HCT116 (cell line): ENCODE results near the gene POU3F4. TPM values are rescaled to one million over a fixed set of nuclear protein-coding genes. Genes with fewer than 3 reads are reported as not detected.

ENCODE experiments used
- ATAC-seq: fragments of 200-7000 bp; cut with Tn5 transposase; 2 replicates; pipeline ENCODE4 v1.9.1; 2020; ENCODE audit warnings: mild to moderate bottlenecking, moderate library complexity
- BruUV-seq: library from RNA; stranded (reverse); fragments of 400-500 nt; replicated peaks from 2 replicates; lab custom pipeline; 2021; lab: Mats Ljungman, UMichigan
- CTCF ChIA-PET: fragments of 300-600 bp; sonication (Branson Sonifier 250); formaldehyde crosslinking; loops from one replicate; lab custom pipeline; 2021; ENCODE audit warnings: antibody characterized with exemption; lab: Charles Lee
- POLR2A ChIA-PET: fragments of 300-600, 350-600 bp; sonication (Branson Sonifier 250); formaldehyde crosslinking; loops from one replicate; lab custom pipeline; 2021; ENCODE audit warnings: antibody characterized with exemption; lab: Charles Lee
- RAD21 ChIA-PET, 2 experiments: fragments of 300-600 bp; sonication (Branson Sonifier 250); formaldehyde crosslinking; loops; one replicate each; lab custom pipeline; 2023; ENCODE audit warnings: low total read pairs in 2 of 2; ENCODE audit not compliant: uncharacterized antibody in 2 of 2, unreplicated experiment in 2 of 2, low non-redundant PET in 1 of 2; lab: Charles Lee
- DNase-seq: peaks from one replicate; pipeline ENCODE4 v3.0.0-alpha.2; 2010; ENCODE audit warnings: low read depth, low spot score
- H2AFZ ChIP-seq: fragments of 200-600 bp; shearing (Covaris generic), sonication (generic); 2 replicates; pipeline ENCODE4 v1.6.1; 2017; ENCODE audit warnings: low read depth, mixed run types, mixed read lengths, antibody characterized with exemption, low read length; ENCODE audit not compliant: poor library complexity, severe bottlenecking
- H3K27ac ChIP-seq: 2 replicates; pipeline ENCODE4 v1.5.1; 2012; ENCODE audit warnings: low read depth, low read length
- H3K27me3 ChIP-seq: fragments of 200-600 bp; sonication (generic); 2 replicates; pipeline ENCODE4 v1.6.1; 2016; ENCODE audit warnings: mixed run types, low read length, mixed read lengths; ENCODE audit not compliant: insufficient read depth
- H3K36me3 ChIP-seq, 2 experiments: fragments of 200-500 bp in 1 of 2; fragments of 200-600 bp in 1 of 2; sonication (Bioruptor generic) in 1 of 2; sonication (generic) in 1 of 2; 2 replicates each; pipeline versions ENCODE4 v1.5.1 to v1.6.1; 2014 to 2016; ENCODE audit warnings: low read length in 2 of 2, inconsistent platforms in 1 of 2, mixed read lengths in 1 of 2, mixed run types in 1 of 2; ENCODE audit not compliant: insufficient read depth in 2 of 2, control insufficient read depth in 1 of 2
- H3K4me1 ChIP-seq, 2 experiments: fragments of 200-600 bp in 1 of 2; sonication (generic) in 1 of 2; 2 replicates each; pipeline versions ENCODE4 v1.5.1 to v1.6.1; 2012 to 2017; ENCODE audit warnings: low read length in 2 of 2, inconsistent platforms in 1 of 2, mild to moderate bottlenecking in 1 of 2, mixed read lengths in 1 of 2, mixed run types in 1 of 2, moderate library complexity in 1 of 2; ENCODE audit not compliant: insufficient read depth in 2 of 2, control insufficient read depth in 1 of 2
- H3K4me2 ChIP-seq: fragments of 200-600 bp; sonication (generic); 2 replicates; pipeline ENCODE4 v1.6.1; 2017; ENCODE audit warnings: mixed run types, low read length, mixed read lengths
- H3K4me3 ChIP-seq, 2 experiments: fragments of 200-600 bp in 1 of 2; sonication (generic) in 1 of 2; replicated peaks in 1 of 2; 2 replicates each; pipeline ENCODE4 v1.5.1; 2011 to 2016; ENCODE audit warnings: low read length in 2 of 2, control low read depth in 1 of 2, low read depth in 1 of 2, mild to moderate bottlenecking in 1 of 2, mixed read lengths in 1 of 2, mixed run types in 1 of 2
- H3K79me2 ChIP-seq: fragments of 200-600 bp; sonication (generic); 2 replicates; pipeline ENCODE4 v1.6.1; 2017; ENCODE audit warnings: mild to moderate bottlenecking, mixed run types, low read length, moderate library complexity, mixed read lengths; ENCODE audit not compliant: insufficient read depth
- H3K9ac ChIP-seq: fragments of 200-600 bp; sonication (generic); 2 replicates; pipeline ENCODE4 v1.6.1; 2016; ENCODE audit warnings: low read length, mixed read lengths
- H3K9me2 ChIP-seq: fragments of 200-600 bp; sonication (generic), shearing (Covaris generic); 2 replicates; pipeline ENCODE4 v1.6.1; 2017; ENCODE audit warnings: mixed run types, mild to moderate bottlenecking, moderate library complexity; ENCODE audit not compliant: insufficient read depth
- H3K9me3 ChIP-seq, 2 experiments: fragments of 200-500 bp in 1 of 2; fragments of 200-600 bp in 1 of 2; sonication (Bioruptor generic) in 1 of 2; sonication (generic) in 1 of 2; 2 replicates each; pipeline ENCODE4 v1.6.1; 2014 to 2017; ENCODE audit warnings: low read length in 2 of 2, mixed read lengths in 2 of 2, inconsistent platforms in 1 of 2, low read depth in 1 of 2, mild to moderate bottlenecking in 1 of 2, mixed run types in 1 of 2, moderate library complexity in 1 of 2; ENCODE audit not compliant: control insufficient read depth in 1 of 2, insufficient read depth in 1 of 2
- H4K20me1 ChIP-seq: fragments of 200-600 bp; sonication (generic), shearing (Covaris generic); 2 replicates; pipeline ENCODE4 v1.6.1; 2017; ENCODE audit warnings: mixed run types, mild to moderate bottlenecking, moderate library complexity; ENCODE audit not compliant: insufficient read depth
- EGR1 ChIP-seq: IDR thresholded peaks from 2 replicates; pipeline ENCODE4 v1.6.1; 2012; ENCODE audit warnings: low read depth
- EZH2phosphoT487 ChIP-seq: fragments of 200-600 bp; IDR thresholded peaks from 2 replicates; pipeline ENCODE4 v1.6.1; 2018; ENCODE audit warnings: antibody characterized with exemption, borderline replicate concordance
- JUND ChIP-seq: IDR thresholded peaks from 2 replicates; pipeline ENCODE4 v1.6.1; 2012
- SIN3A ChIP-seq: IDR thresholded peaks from 2 replicates; pipeline ENCODE4 v1.6.1; 2012; ENCODE audit warnings: low read depth
- SP1 ChIP-seq: IDR thresholded peaks from 2 replicates; pipeline ENCODE4 v1.6.1; 2012; ENCODE audit warnings: low read depth
- SRF ChIP-seq: IDR thresholded peaks from 2 replicates; pipeline ENCODE4 v1.6.1; 2012; ENCODE audit warnings: low read depth
- YY1 ChIP-seq: IDR thresholded peaks from 2 replicates; pipeline ENCODE4 v1.6.1; 2011; ENCODE audit warnings: low read length, low read depth, moderate library complexity, mild to moderate bottlenecking; ENCODE audit not compliant: insufficient replicate concordance; ENCODE audit errors: extremely low read depth
- intact Hi-C: fragments of 100-400 bp; cut with micrococcal nuclease; formaldehyde crosslinking; loops from 2 replicates; pipeline ENCODE4 v1.10.0; 2022
- total RNA-seq: library from RNA; stranded (reverse); gene quantifications from one replicate; pipeline ENCODE4 v1.2.1, GENCODE V29; 2021; ENCODE audit not compliant: unreplicated experiment
- TF ChIP-seq, protein P1 (sequence below): IDR thresholded peaks from 2 replicates; pipeline ENCODE4 v1.6.1; 2011; ENCODE audit warnings: mild to moderate bottlenecking, low read length, moderate library complexity; ENCODE audit not compliant: insufficient replicate concordance; ENCODE audit errors: extremely low read depth

The POU3F4 gene
- total RNA-seq, 1 experiment from 2014 or later: not detected

- ChIA-PET POLR2A (no interaction called here), CTCF (no interaction called here), RAD21 (no interaction called here)
- DNase-seq (no peak), ATAC-seq (no peak)
- Histone ChIP-seq H3K9me3 (no peaks in the 10 kb centered on the region), H3K9ac (no peak overlapping the region), H3K4me2 (no peak overlapping the region), H3K27me3 (no peaks in the 10 kb centered on the region), H3K36me3 (no peaks in the 10 kb centered on the region), H3K4me1 (no peaks in the 10 kb centered on the region), H4K20me1 (no peaks in the 10 kb centered on the region), H3K79me2 (no peaks in the 10 kb centered on the region), H2AFZ (no peak overlapping the region), H3K9me2 (no peaks in the 10 kb centered on the region), H3K27ac (no peak overlapping the region), H3K4me3 (no peak overlapping the region)
- intact Hi-C loops: no loop called here
- BruUV-seq: no TSS peak
- TF ChIP-seq EGR1: no peak
- no peak for TF ChIP-seq SRF
Measured at GRCh38 chrX:83501530-83501929, 6.6 kb upstream of the POU3F4 start.

DNA sequence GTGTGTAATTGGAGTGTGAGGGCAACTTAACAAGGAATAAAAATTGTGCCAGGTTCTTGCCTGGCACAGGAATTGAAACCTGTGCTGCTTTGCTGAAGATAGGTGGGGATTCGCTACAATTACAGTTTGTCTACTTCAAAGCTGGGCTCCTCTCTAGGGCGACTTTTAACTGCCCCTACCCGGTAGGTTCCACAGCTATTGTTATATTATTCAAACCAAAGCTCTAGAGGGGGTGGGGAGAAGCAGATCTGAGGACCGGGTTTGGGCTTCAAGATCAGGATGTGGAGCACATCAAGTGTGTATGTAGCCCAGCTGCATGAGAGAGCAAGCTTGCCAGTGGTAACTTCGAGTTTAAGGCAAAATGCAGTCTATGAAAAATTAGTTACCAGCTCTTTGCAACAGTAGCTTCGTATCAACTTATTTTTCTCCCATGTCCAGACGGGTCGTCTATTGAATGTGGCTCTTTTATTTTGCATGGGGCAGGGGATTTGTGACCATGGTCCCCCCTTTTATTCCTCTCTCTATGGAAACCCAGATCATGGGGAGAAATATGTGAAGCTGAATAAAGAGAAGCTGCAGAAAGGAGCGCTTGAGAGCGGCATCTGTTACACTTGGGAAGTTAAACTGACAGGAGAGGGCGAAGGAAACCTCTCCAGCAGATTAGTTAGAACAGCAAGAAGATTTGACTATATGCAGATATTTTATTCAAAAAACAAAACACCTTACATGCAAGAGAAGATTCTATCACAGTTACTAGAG, 3.2 kb upstream of the POU3F4 start:
- no peak for ATAC-seq
- ChIA-PET POLR2A (no interaction called here), RAD21 (no interaction called here), CTCF (no interaction called here)
- intact Hi-C loops: no loop called here
- TF ChIP-seq EGR1 (no peak), EZH2phosphoT487 (no peak), YY1 (no peak), JUND (no peak), SP1 (no peak), SIN3A (no peak)
- TF ChIP-seq, protein P1, sequence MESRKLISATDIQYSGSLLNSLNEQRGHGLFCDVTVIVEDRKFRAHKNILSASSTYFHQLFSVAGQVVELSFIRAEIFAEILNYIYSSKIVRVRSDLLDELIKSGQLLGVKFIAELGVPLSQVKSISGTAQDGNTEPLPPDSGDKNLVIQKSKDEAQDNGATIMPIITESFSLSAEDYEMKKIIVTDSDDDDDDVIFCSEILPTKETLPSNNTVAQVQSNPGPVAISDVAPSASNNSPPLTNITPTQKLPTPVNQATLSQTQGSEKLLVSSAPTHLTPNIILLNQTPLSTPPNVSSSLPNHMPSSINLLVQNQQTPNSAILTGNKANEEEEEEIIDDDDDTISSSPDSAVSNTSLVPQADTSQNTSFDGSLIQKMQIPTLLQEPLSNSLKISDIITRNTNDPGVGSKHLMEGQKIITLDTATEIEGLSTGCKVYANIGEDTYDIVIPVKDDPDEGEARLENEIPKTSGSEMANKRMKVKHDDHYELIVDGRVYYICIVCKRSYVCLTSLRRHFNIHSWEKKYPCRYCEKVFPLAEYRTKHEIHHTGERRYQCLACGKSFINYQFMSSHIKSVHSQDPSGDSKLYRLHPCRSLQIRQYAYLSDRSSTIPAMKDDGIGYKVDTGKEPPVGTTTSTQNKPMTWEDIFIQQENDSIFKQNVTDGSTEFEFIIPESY: no peak
- no peak overlapping the region for H3K27ac ChIP-seq
- H3K9ac ChIP-seq: no peak overlapping the region
- DNase-seq: no peak
- no peaks in the 10 kb centered on the region for H3K4me1 ChIP-seq
- H3K4me3 ChIP-seq: no peak overlapping the region
- no peaks in the 10 kb centered on the region for H3K9me3 ChIP-seq
- H3K36me3 ChIP-seq: no peaks in the 10 kb centered on the region
- no TSS peak for BruUV-seq
- no peaks in the 10 kb centered on the region for H3K27me3 ChIP-seq
- no peaks in the 10 kb centered on the region for H3K79me2 ChIP-seq
- no peak overlapping the region for H3K4me2 ChIP-seq
- no peaks in the 10 kb centered on the region for H3K9me2 ChIP-seq
- no peak overlapping the region for H2AFZ ChIP-seq
- H4K20me1 ChIP-seq: no peaks in the 10 kb centered on the region
